Activated CD4-positive, alpha-beta T cell treated with anti-CD3 and anti-CD28 coated beads, Interleukin-2, amount 10 ng/mL, durations not matched to agents 24 days and 14 days (primary cell): ENCODE data around the gene OPCML. TPM values are rescaled to one million over a fixed set of nuclear protein-coding genes. Genes with fewer than 3 reads are reported as not detected.

ENCODE experiments used
- DNase-seq: peaks from one replicate; pipeline ENCODE4 v3.0.0; 2022
- H3K27ac Mint-ChIP-seq: one replicate; pipeline ENCODE4 v1.8.0; 2022; ENCODE audit warnings: mild to moderate bottlenecking, mixed read lengths
- H3K27me3 Mint-ChIP-seq: one replicate; pipeline ENCODE4 v1.8.0; 2022; ENCODE audit warnings: mixed read lengths
- H3K36me3 Mint-ChIP-seq: one replicate; pipeline ENCODE4 v1.8.0; 2022; ENCODE audit warnings: low read depth, mild to moderate bottlenecking, mixed read lengths
- H3K4me1 Mint-ChIP-seq: one replicate; pipeline ENCODE4 v1.8.0; 2021; ENCODE audit warnings: mixed read lengths
- H3K4me3 Mint-ChIP-seq: one replicate; pipeline ENCODE4 v1.8.0; 2022; ENCODE audit warnings: mild to moderate bottlenecking, moderate library complexity, mixed read lengths
- H3K9me3 Mint-ChIP-seq: one replicate; pipeline ENCODE4 v1.8.0; 2021; ENCODE audit warnings: mixed read lengths
- intact Hi-C: fragments of 100-400 bp; cut with micrococcal nuclease; formaldehyde crosslinking; loops from one replicate; pipeline ENCODE4 v1.15.1; 2023
- total RNA-seq: library from RNA; stranded (reverse); gene quantifications from 2 replicates; pipeline ENCODE4 v1.2.3, GENCODE V29; 2022

OPCML gene
- total RNA-seq, 1 donor from 2014 or later, result not detected

- H3K36me3 Mint-ChIP-seq, result no peaks in the 10 kb centered on the region
- DNase-seq, result no peak
- peaks cover 4% of the 10 kb centered on the region for H3K9me3 Mint-ChIP-seq
- no peaks in the 10 kb centered on the region for H3K27me3 Mint-ChIP-seq
- H3K4me3 Mint-ChIP-seq, result no peak overlapping the region
- H3K4me1 Mint-ChIP-seq, result no peaks in the 10 kb centered on the region
- intact Hi-C loops, result no loop called here
- H3K27ac Mint-ChIP-seq, result no peak overlapping the region
Measured at GRCh38 chr11:132610216-132610615, 922.1 kb downstream of the OPCML start.

GRCh38 chr11:132607575-132607974 lies 924.7 kb downstream of the OPCML start:
- H3K4me1 Mint-ChIP-seq, result no peaks in the 10 kb centered on the region
- H3K4me3 Mint-ChIP-seq, result no peak overlapping the region
- no peaks in the 10 kb centered on the region for H3K36me3 Mint-ChIP-seq
- H3K9me3 Mint-ChIP-seq, result no peaks in the 10 kb centered on the region
- H3K27ac Mint-ChIP-seq, result no peak overlapping the region
- no peak for DNase-seq
- no peaks in the 10 kb centered on the region for H3K27me3 Mint-ChIP-seq
- intact Hi-C loops, result no loop called here

GRCh38 chr11:132605825-132606570 lies 926.3 kb downstream of the OPCML start:
- Mint-ChIP-seq H3K27ac (no peak overlapping the region), H3K9me3 (peaks cover 4% of the 10 kb centered on the region), H3K27me3 (no peaks in the 10 kb centered on the region)

GRCh38 chr11:132604431-132604830 lies 927.9 kb downstream of the OPCML start:
- peaks cover 4% of the 10 kb centered on the region for H3K9me3 Mint-ChIP-seq
- DNase-seq, result no peak
- intact Hi-C loops, result no loop called here
- H3K36me3 Mint-ChIP-seq, result no peaks in the 10 kb centered on the region
- no peak overlapping the region for H3K27ac Mint-ChIP-seq
- no peaks in the 10 kb centered on the region for H3K27me3 Mint-ChIP-seq
- no peaks in the 10 kb centered on the region for H3K4me1 Mint-ChIP-seq
- H3K4me3 Mint-ChIP-seq, result no peak overlapping the region

More at GRCh38 chr11:132605825-132606570, 926.3 kb downstream of the OPCML start:
- no peaks in the 10 kb centered on the region for H3K4me1 Mint-ChIP-seq
- no peak for DNase-seq
- intact Hi-C loops, result no loop called here
- no peaks in the 10 kb centered on the region for H3K36me3 Mint-ChIP-seq
- no peak overlapping the region for H3K4me3 Mint-ChIP-seq

- Mint-ChIP-seq H3K9me3 (peaks cover 4% of the 10 kb centered on the region), H3K27ac (no peak overlapping the region), H3K27me3 (no peaks in the 10 kb centered on the region), H3K4me3 (no peak overlapping the region), H3K36me3 (no peaks in the 10 kb centered on the region), H3K4me1 (no peaks in the 10 kb centered on the region)
- intact Hi-C loops, result no loop called here
- no peak for DNase-seq
Measured at GRCh38 chr11:132601875-132602274, 930.4 kb downstream of the OPCML start.

- H3K9me3 Mint-ChIP-seq, result no peaks in the 10 kb centered on the region
- intact Hi-C loops, result no loop called here
- no peaks in the 10 kb centered on the region for H3K27me3 Mint-ChIP-seq
Measured at GRCh38 chr11:132595711-132596134, 936.6 kb downstream of the OPCML start.

GRCh38 chr11:132595246-132595645 lies 937.1 kb downstream of the OPCML start:
- H3K4me1 Mint-ChIP-seq, result no peaks in the 10 kb centered on the region

More at GRCh38 chr11:132595711-132596134, 936.6 kb downstream of the OPCML start:
- Mint-ChIP-seq H3K36me3 (no peaks in the 10 kb centered on the region), H3K4me3 (no peak overlapping the region), H3K27ac (no peak overlapping the region), H3K4me1 (no peaks in the 10 kb centered on the region)
- DNase-seq, result no peak

GRCh38 chr11:132590986-132591385 lies 941.3 kb downstream of the OPCML start:
- intact Hi-C loops, result no loop called here
- Mint-ChIP-seq H3K4me3 (no peak overlapping the region), H3K27me3 (no peaks in the 10 kb centered on the region), H3K4me1 (no peaks in the 10 kb centered on the region), H3K27ac (no peak overlapping the region), H3K36me3 (no peaks in the 10 kb centered on the region), H3K9me3 (no peaks in the 10 kb centered on the region)
- no peak for DNase-seq

More at GRCh38 chr11:132595246-132595645, 937.1 kb downstream of the OPCML start:
- no peak for DNase-seq
- Mint-ChIP-seq H3K9me3 (no peaks in the 10 kb centered on the region), H3K27ac (no peak overlapping the region), H3K36me3 (no peaks in the 10 kb centered on the region), H3K27me3 (no peaks in the 10 kb centered on the region), H3K4me3 (no peak overlapping the region)
- intact Hi-C loops, result no loop called here

- no peaks in the 10 kb centered on the region for H3K9me3 Mint-ChIP-seq
- H3K36me3 Mint-ChIP-seq, result no peaks in the 10 kb centered on the region
- H3K4me1 Mint-ChIP-seq, result no peaks in the 10 kb centered on the region
- no peak overlapping the region for H3K4me3 Mint-ChIP-seq
- DNase-seq, result no peak
- intact Hi-C loops, result no loop called here
- no peaks in the 10 kb centered on the region for H3K27me3 Mint-ChIP-seq
- H3K27ac Mint-ChIP-seq, result no peak overlapping the region
Measured at GRCh38 chr11:132590554-132590953, 941.7 kb downstream of the OPCML start.

GRCh38 chr11:132589791-132590190 lies 942.5 kb downstream of the OPCML start:
- no peak overlapping the region for H3K27ac Mint-ChIP-seq
- no peak overlapping the region for H3K4me3 Mint-ChIP-seq
- H3K36me3 Mint-ChIP-seq, result no peaks in the 10 kb centered on the region
- H3K27me3 Mint-ChIP-seq, result no peaks in the 10 kb centered on the region
- no peak for DNase-seq
- intact Hi-C loops, result no loop called here
- H3K9me3 Mint-ChIP-seq, result no peaks in the 10 kb centered on the region
- H3K4me1 Mint-ChIP-seq, result no peaks in the 10 kb centered on the region

GRCh38 chr11:132588366-132588765 lies 943.9 kb downstream of the OPCML start:
- no peak overlapping the region for H3K4me3 Mint-ChIP-seq

GRCh38 chr11:132587716-132588115 lies 944.6 kb downstream of the OPCML start:
- Mint-ChIP-seq H3K4me3 (no peak overlapping the region), H3K4me1 (no peaks in the 10 kb centered on the region), H3K27ac (no peak overlapping the region), H3K36me3 (no peaks in the 10 kb centered on the region), H3K27me3 (no peaks in the 10 kb centered on the region), H3K9me3 (no peaks in the 10 kb centered on the region)
- intact Hi-C loops, result no loop called here
- no peak for DNase-seq

More at GRCh38 chr11:132588366-132588765, 943.9 kb downstream of the OPCML start:
- no peaks in the 10 kb centered on the region for H3K4me1 Mint-ChIP-seq
- no peaks in the 10 kb centered on the region for H3K9me3 Mint-ChIP-seq
- intact Hi-C loops, result no loop called here
- no peaks in the 10 kb centered on the region for H3K36me3 Mint-ChIP-seq
- no peak for DNase-seq
- no peaks in the 10 kb centered on the region for H3K27me3 Mint-ChIP-seq
- H3K27ac Mint-ChIP-seq, result no peak overlapping the region

GRCh38 chr11:132586801-132587200 lies 945.5 kb downstream of the OPCML start:
- intact Hi-C loops, result no loop called here
- Mint-ChIP-seq H3K4me3 (no peak overlapping the region), H3K27me3 (no peaks in the 10 kb centered on the region), H3K36me3 (no peaks in the 10 kb centered on the region), H3K4me1 (no peaks in the 10 kb centered on the region), H3K27ac (no peak overlapping the region), H3K9me3 (no peaks in the 10 kb centered on the region)
- no peak for DNase-seq

GRCh38 chr11:132579634-132580327 lies 952.5 kb downstream of the OPCML start:
- no peaks in the 10 kb centered on the region for H3K4me1 Mint-ChIP-seq
- H3K27ac Mint-ChIP-seq, result no peak overlapping the region
- H3K9me3 Mint-ChIP-seq, result no peaks in the 10 kb centered on the region
- H3K36me3 Mint-ChIP-seq, result no peaks in the 10 kb centered on the region
- H3K4me3 Mint-ChIP-seq, result no peak overlapping the region
- H3K27me3 Mint-ChIP-seq, result no peaks in the 10 kb centered on the region
- DNase-seq, result no peak
- intact Hi-C loops, result no loop called here
